Fibroblast of mammary gland (primary cell): ENCODE results near the gene HERC3.
A peak's percentile ranks its signal among the peaks of the same experiment; 100 is the strongest.

ENCODE experiments used
- DNase-seq: peaks from one replicate; pipeline ENCODE4 v3.0.0-alpha.2; 2010; ENCODE audit warnings: low read depth
- H3K4me3 ChIP-seq: 2 replicates; pipeline ENCODE4 v1.5.1; 2011; ENCODE audit warnings: low read depth, mild to moderate bottlenecking, low read length, moderate library complexity; ENCODE audit not compliant: control insufficient read depth
- CTCF ChIP-seq: conservative IDR thresholded peaks from 2 replicates; pipeline ENCODE4 v1.5.1; 2011; ENCODE audit warnings: low read depth, low read length, inconsistent platforms; ENCODE audit not compliant: control insufficient read depth, insufficient read depth

Gene HERC3

GRCh38 chr4:88575186-88575585, 17.1 kb upstream of the HERC3 start:
- no peak for DNase-seq
- no peak overlapping the region for H3K4me3 ChIP-seq
- no peak for TF ChIP-seq CTCF

- TF ChIP-seq CTCF = no peak
- DNase-seq = peak; percentile 40
- no peak overlapping the region for H3K4me3 ChIP-seq
Measured at GRCh38 chr4:88582493-88582892, 9.8 kb upstream of the HERC3 start.

DNA sequence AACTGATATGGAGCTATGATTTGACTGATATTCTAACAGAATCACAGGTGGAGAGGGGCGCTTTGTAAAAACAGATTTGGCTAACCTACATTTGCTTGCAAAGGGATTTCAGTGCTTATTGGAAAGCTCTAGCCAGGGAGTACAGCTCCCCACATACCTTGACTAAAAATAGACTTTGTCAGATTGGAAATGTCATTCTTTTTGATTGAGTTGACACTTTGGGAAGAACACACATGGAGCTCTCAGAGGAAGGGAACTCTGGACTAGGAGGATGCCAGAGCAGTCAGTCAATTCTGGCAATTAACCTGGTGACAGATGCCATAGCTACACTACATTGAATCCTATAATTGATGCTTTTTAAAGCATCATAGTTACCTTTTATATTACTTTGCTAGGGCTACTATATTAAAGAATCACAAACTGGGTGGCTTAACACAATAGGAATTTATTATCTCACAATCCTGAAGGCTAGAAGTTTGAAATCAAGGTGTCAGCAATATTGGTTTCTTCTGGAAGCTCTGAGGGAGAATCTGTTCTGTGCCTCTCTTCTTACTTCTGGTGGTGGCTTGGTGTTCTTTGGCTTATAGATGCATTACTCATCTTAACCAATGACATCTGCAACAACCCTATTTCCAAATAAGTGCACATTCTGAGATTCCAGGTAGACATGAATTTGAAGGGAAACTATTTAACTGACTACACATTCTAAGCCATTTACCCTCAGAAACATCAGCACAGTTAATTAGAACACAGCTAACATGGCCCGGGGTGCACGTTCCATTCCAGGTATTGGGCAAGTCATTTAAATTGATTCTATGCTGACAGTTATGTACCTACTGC, 8.4 kb upstream of the HERC3 start:
- TF ChIP-seq CTCF = no peak
- DNase-seq = peak; percentile 34
- H3K4me3 ChIP-seq = no peak overlapping the region

DNA sequence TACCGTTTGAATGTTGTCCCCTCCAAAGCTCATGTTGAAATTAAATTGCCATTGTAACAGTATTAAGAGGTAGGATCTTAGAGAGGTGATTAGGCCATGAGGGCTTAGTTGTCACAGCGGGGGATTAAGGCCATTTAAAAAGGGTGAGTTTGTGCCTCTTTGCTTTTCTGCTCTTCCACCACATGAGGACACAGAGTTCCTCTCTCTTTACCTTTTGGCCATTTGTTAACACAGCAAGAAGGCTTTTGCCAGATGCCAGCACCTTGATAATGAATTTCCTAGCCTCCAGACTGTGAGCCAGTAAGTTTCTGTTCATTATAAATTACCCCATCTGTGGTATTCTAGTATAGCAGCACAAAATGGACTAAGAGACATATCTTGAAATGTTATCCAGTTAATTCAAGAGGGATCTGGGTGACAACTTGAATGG, 7.8 kb upstream of the HERC3 start:
- DNase-seq = no peak
- no peak for TF ChIP-seq CTCF
- no peak overlapping the region for H3K4me3 ChIP-seq

DNA sequence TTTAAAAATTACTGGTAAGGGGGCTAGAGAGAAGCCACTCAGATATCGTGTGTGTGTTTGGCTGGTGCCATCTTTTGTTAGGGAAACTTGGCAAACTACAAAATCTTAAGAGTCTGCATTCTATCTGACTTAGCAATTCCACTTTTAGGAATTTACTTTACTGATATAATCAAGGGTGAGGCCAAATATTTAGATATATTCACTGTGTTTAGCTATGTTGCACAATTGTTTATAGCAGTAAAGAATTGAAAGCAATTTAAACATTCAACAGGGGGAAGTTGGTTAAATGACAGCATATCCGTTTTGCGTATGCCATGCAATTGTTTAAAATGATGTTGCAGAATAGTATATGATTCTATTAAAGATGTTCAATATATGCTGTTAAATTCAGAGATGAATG, 6.4 kb upstream of the HERC3 start:
- no peak overlapping the region for H3K4me3 ChIP-seq
- no peak for TF ChIP-seq CTCF
- DNase-seq = no peak

DNA sequence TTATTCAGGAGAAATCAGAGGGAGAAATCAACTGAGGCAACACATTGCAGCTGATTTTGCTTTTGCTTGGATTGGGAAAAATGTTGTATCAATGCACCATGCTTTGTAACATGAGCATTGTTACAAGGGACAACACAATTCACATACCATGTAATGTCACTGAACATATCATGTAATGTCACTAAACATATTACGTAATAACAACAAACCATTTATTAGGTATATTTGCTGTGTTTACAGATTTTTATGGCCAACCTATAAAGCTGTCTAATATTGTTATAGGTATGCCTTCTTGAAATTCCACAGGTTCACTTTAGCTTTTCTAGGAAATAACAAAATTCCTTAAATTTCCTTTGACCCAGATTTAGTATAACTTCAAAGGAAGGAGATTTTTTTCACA, 5.0 kb upstream of the HERC3 start:
- TF ChIP-seq CTCF = no peak
- H3K4me3 ChIP-seq = no peak overlapping the region
- no peak for DNase-seq
